ENCODE results near the gene ADRA2C. TPM values are rescaled to one million over a fixed set of nuclear protein-coding genes. Genes with fewer than 3 reads are reported as not detected.

The ADRA2C gene
- total RNA-seq, 1 experiment from 2014 or later = 28.1 TPM

- Histone ChIP-seq H3K4me2 (ENCODE audit: low read length) (no peak overlapping the region), H4K20me1 (ENCODE audit: insufficient read depth) (no peaks in the 10 kb centered on the region), H3K27ac (ENCODE audit: low read depth, low read length) (peak overlapping the region; percentile 8; the same call in 1 of the 2 replicates), H3K27me3 (ENCODE audit: insufficient read depth, low read length) (no peaks in the 10 kb centered on the region), H2AFZ (ENCODE audit: low read depth, low read length, poor library complexity, severe bottlenecking) (no peak overlapping the region), H3K9ac (ENCODE audit: low read length) (0 out of 2 replicates have a peak overlapping the region, but pooled peaks have one; percentile 21), H3K9me3 (ENCODE audit: control insufficient read depth in 1 of 2, insufficient read depth in 1 of 2, low read depth in 1 of 2, low read length in 2 of 2) (peaks cover 0 to 9% of the 10 kb centered on the region in 2 experiments; a peak in 1 of 4 replicates), H3K79me2 (ENCODE audit: insufficient read depth, low read length) (no peaks in the 10 kb centered on the region), H3K4me3 (replicated peaks in 1 of 2; ENCODE audit: low read depth in 1 of 2, low read length in 2 of 2) (no peak overlapping the region), H3K36me3 (ENCODE audit: control insufficient read depth in 1 of 2, insufficient read depth in 2 of 2, low read length in 2 of 2) (no peaks in the 10 kb centered on the region), H3K9me2 (ENCODE audit: insufficient read depth) (no peaks in the 10 kb centered on the region), H3K4me1 (ENCODE audit: control insufficient read depth in 1 of 2, insufficient read depth in 2 of 2, low read length in 2 of 2) (peaks cover 5 to 23% of the 10 kb centered on the region in 2 experiments; a peak in 3 of 4 replicates)
- DNase-seq (ENCODE audit: low read depth, low spot score) = peak; percentile 80
- RAD21 ChIA-PET (ENCODE audit: low non-redundant PET in 1 of 2, low total read pairs in 2 of 2, uncharacterized antibody in 2 of 2, unreplicated experiment in 2 of 2) = interaction anchor here (1.0 to 1.5 kb wide), 2 partner anchors 134 kb away, joined by 7 to 15 read pairs; no protein-coding TSS in a partner anchor
- BruUV-seq (replicated peaks) = no TSS peak
- peak; percentile 40 for ATAC-seq
- intact Hi-C loops (cut with micrococcal nuclease) = no loop called here
- TF ChIP-seq POLR2A (IDR thresholded peaks at IDR 0.05; ENCODE audit: borderline replicate concordance, extremely low read depth, insufficient read depth, insufficient read length) (no peak), ATF3 (IDR thresholded peaks at IDR 0.05) (no peak), ELF1 (IDR thresholded peaks at IDR 0.05; ENCODE audit: borderline replicate concordance, low read depth) (no peak), SRF (IDR thresholded peaks at IDR 0.05; ENCODE audit: low read depth) (no peak), CBX3 (IDR thresholded peaks at IDR 0.05; ENCODE audit: low read depth) (no peak), EZH2phosphoT487 (IDR thresholded peaks at IDR 0.05; ENCODE audit: borderline replicate concordance) (no peak), POLR2AphosphoS5 (IDR thresholded peaks at IDR 0.05; ENCODE audit: low read depth, low read length) (no peak), RAD21 (IDR thresholded peaks at IDR 0.05; ENCODE audit: low read depth) (no peak), ZNF274 (IDR thresholded peaks at IDR 0.05; ENCODE audit: low read depth, low read length) (no peak), JUND (IDR thresholded peaks at IDR 0.05) (no peak), SIN3A (IDR thresholded peaks at IDR 0.05; ENCODE audit: low read depth) (no peak), TCF7L2 (IDR thresholded peaks at IDR 0.05; ENCODE audit: borderline replicate concordance, extremely low read depth, insufficient read depth, insufficient read length) (no peak), FOSL1 (IDR thresholded peaks at IDR 0.05; ENCODE audit: low read depth) (no peak), YY1 (IDR thresholded peaks at IDR 0.05; ENCODE audit: extremely low read depth, insufficient replicate concordance, low read depth, low read length) (no peak), EGR1 (IDR thresholded peaks at IDR 0.05; ENCODE audit: low read depth) (no peak), EZH2 (IDR thresholded peaks at IDR 0.05) (no peak), SP1 (IDR thresholded peaks at IDR 0.05; ENCODE audit: low read depth) (no peak)
- TF ChIP-seq, protein P1, sequence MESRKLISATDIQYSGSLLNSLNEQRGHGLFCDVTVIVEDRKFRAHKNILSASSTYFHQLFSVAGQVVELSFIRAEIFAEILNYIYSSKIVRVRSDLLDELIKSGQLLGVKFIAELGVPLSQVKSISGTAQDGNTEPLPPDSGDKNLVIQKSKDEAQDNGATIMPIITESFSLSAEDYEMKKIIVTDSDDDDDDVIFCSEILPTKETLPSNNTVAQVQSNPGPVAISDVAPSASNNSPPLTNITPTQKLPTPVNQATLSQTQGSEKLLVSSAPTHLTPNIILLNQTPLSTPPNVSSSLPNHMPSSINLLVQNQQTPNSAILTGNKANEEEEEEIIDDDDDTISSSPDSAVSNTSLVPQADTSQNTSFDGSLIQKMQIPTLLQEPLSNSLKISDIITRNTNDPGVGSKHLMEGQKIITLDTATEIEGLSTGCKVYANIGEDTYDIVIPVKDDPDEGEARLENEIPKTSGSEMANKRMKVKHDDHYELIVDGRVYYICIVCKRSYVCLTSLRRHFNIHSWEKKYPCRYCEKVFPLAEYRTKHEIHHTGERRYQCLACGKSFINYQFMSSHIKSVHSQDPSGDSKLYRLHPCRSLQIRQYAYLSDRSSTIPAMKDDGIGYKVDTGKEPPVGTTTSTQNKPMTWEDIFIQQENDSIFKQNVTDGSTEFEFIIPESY (IDR thresholded peaks at IDR 0.05; ENCODE audit: extremely low read depth, insufficient replicate concordance, low read length) = no peak
- TF ChIP-seq, protein P2, sequence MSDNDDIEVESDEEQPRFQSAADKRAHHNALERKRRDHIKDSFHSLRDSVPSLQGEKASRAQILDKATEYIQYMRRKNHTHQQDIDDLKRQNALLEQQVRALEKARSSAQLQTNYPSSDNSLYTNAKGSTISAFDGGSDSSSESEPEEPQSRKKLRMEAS (IDR thresholded peaks at IDR 0.05) = no peak
- TF ChIP-seq, protein P3, sequence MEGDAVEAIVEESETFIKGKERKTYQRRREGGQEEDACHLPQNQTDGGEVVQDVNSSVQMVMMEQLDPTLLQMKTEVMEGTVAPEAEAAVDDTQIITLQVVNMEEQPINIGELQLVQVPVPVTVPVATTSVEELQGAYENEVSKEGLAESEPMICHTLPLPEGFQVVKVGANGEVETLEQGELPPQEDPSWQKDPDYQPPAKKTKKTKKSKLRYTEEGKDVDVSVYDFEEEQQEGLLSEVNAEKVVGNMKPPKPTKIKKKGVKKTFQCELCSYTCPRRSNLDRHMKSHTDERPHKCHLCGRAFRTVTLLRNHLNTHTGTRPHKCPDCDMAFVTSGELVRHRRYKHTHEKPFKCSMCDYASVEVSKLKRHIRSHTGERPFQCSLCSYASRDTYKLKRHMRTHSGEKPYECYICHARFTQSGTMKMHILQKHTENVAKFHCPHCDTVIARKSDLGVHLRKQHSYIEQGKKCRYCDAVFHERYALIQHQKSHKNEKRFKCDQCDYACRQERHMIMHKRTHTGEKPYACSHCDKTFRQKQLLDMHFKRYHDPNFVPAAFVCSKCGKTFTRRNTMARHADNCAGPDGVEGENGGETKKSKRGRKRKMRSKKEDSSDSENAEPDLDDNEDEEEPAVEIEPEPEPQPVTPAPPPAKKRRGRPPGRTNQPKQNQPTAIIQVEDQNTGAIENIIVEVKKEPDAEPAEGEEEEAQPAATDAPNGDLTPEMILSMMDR (IDR thresholded peaks at IDR 0.05 in 2 of 3, conservative IDR thresholded peaks at IDR 0.05 in 1 of 3; ENCODE audit: borderline replicate concordance in 1 of 3, insufficient read depth in 1 of 3, low read depth in 2 of 3, low read length in 2 of 3) = no peak
- POLR2A ChIA-PET = no interaction called here
- CTCF ChIA-PET = interaction anchor here (1.0 to 1.6 kb wide), 4 partner anchors 9 to 133 kb away, joined by 3 to 12 read pairs (median 5); no protein-coding TSS in a partner anchor
Measured at GRCh38 chr4:3746701-3747580, 19.2 kb upstream of the ADRA2C start.

Data from HCT116 (cell line).